Gastroesophageal sphincter (tissue), 4 donors: Measurements from ENCODE around the gene ZNF516. TPM values are rescaled to one million over a fixed set of nuclear protein-coding genes. Genes with fewer than 3 reads are reported as not detected.

Experiments used
- ATAC-seq: fragments of 150-250 bp; one replicate; pipeline ENCODE4 v1.9.1; 2016; ENCODE audit warnings: mild to moderate bottlenecking, moderate library complexity
- H3K27ac ChIP-seq, 4 donors: fragments of 200-600 bp; sonication (generic) in 3 of 4; 1 replicate in 3 of 4; 2 replicates in 1 of 4; pipeline ENCODE4 v1.5.1; 2016 to 2019
- H3K27me3 ChIP-seq: fragments of 200-600 bp; sonication (generic); one replicate; pipeline ENCODE4 v1.5.1; 2019
- H3K36me3 ChIP-seq, 2 donors: fragments of 200-600 bp; sonication (generic); one replicate each; pipeline ENCODE4 v1.5.1; 2019; ENCODE audit warnings: control low read depth in 1 of 2
- H3K4me1 ChIP-seq, 3 donors: fragments of 200-600 bp; sonication (generic); 1 replicate in 2 of 3; 2 replicates in 1 of 3; pipeline ENCODE4 v1.5.1; 2016 to 2019; ENCODE audit warnings: control low read depth in 2 of 3
- H3K4me3 ChIP-seq, 2 donors: fragments of 200-600 bp; sonication (generic); one replicate each; pipeline ENCODE4 v1.5.1; 2019; ENCODE audit warnings: mild to moderate bottlenecking in 1 of 2, moderate library complexity in 1 of 2
- H3K9me3 ChIP-seq, 3 donors: fragments of 200-600 bp; sonication (generic); one replicate each; pipeline ENCODE4 v1.5.1; 2017 to 2019; ENCODE audit warnings: control low read depth in 2 of 3
- EP300 ChIP-seq: sonication (generic); formaldehyde crosslinking; IDR thresholded peaks from one replicate; pipeline ENCODE4 v1.6.1; 2017; ENCODE audit warnings: antibody characterized with exemption, mild to moderate bottlenecking
- POLR2A ChIP-seq, 2 donors: fragments of 450-650 bp; IDR thresholded peaks; one replicate each; pipeline ENCODE4 v1.6.1; 2017; ENCODE audit warnings: antibody characterized with exemption in 2 of 2, mild to moderate bottlenecking in 2 of 2, moderate library complexity in 1 of 2
- POLR2AphosphoS5 ChIP-seq: sonication (generic); formaldehyde crosslinking; IDR thresholded peaks from one replicate; pipeline ENCODE4 v1.6.1; 2017; ENCODE audit warnings: antibody characterized with exemption
- WGBS, 2 donors: methylation state at CpG; one replicate each; pipeline ENCODE4 v1.1.5; 2018; ENCODE audit warnings: low coverage in 1 of 2; 5-methylcytosine and 5-hydroxymethylcytosine counted together
- total RNA-seq, 4 donors: library from RNA; depleted of rRNA; stranded (reverse); fragments of >200 nt; gene quantifications; one replicate each; pipeline ENCODE4 v1.1.0, GENCODE V29; 2016
- TF ChIP-seq, protein P1 (sequence below), 4 experiments: fragments of 200-600 bp in 2 of 4; fragments of 450-650 bp in 2 of 4; sonication (generic) in 1 of 4; IDR thresholded peaks; one replicate each; pipeline ENCODE4 v1.5.1; 2017 to 2019; ENCODE audit warnings: antibody characterized with exemption in 4 of 4, mild to moderate bottlenecking in 2 of 4, moderate library complexity in 2 of 4

Gene ZNF516
- total RNA-seq, 4 donors from 2014 or later, result 17.8 to 43.8 (median 29.9) TPM

DNA sequence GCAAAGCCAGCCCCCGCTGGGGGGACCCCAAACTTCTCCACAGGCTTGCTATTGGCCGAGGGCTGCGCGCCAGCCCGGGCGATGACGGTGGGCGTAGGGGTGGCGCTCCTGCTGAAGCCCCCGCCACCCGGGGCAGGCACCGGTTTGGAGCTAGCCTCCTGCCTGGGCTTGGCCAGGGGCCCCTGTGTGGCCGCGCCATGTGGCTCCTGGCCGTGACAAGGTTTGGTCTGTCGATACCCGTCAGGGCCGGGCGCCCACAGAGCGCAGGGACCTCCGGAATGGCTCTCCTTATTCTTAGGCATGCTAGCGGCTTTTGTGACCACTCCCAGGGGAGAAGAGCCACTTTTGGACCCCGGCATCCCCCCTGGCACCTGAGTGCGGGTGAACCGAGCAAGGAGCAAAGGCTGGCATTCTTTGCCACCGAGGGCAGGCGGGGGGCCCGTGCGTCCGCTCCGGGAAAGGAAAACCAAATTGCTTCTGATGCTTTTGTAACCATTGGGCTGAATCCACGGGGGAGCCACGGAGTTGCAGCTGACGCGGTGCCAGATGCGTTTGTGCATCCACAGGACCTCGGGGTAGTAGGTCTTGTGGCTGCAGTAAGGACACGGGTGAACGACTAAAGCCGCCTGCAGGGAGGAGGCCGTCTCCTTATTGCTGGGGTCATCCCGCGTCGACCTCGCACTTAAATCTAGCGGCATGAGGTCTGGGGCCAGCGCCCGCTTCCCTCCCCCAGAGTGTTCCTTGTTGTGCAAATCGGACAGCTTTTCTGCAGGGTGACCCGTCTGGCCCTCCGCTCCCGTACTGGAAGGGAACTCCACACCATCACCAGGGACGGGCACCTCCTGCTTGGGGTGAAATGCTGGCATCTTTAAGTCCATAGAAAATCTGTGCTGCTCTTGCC lies 115.6 kb downstream of the ZNF516 start:
- 80% methylated on average over 1 of the region's 53 CpGs; no CpG with 5 or more reads in 1 of the 2 donors for WGBS, 2 donors
- Histone ChIP-seq H3K4me3 (no peak overlapping the region), H3K36me3 (peaks cover 0 to 35% of the 10 kb centered on the region in 2 donors), H3K27ac (no peak overlapping the region), H3K9me3 (no peaks in the 10 kb centered on the region), H3K4me1 (peaks cover 0 to 33% (median 0%) of the 10 kb centered on the region in 3 donors), H3K27me3 (no peaks in the 10 kb centered on the region)
- no peak for TF ChIP-seq POLR2AphosphoS5
- no peak for TF ChIP-seq POLR2A (IDR thresholded peaks at IDR 0.05)
- TF ChIP-seq EP300, result no peak
- TF ChIP-seq, protein P1, sequence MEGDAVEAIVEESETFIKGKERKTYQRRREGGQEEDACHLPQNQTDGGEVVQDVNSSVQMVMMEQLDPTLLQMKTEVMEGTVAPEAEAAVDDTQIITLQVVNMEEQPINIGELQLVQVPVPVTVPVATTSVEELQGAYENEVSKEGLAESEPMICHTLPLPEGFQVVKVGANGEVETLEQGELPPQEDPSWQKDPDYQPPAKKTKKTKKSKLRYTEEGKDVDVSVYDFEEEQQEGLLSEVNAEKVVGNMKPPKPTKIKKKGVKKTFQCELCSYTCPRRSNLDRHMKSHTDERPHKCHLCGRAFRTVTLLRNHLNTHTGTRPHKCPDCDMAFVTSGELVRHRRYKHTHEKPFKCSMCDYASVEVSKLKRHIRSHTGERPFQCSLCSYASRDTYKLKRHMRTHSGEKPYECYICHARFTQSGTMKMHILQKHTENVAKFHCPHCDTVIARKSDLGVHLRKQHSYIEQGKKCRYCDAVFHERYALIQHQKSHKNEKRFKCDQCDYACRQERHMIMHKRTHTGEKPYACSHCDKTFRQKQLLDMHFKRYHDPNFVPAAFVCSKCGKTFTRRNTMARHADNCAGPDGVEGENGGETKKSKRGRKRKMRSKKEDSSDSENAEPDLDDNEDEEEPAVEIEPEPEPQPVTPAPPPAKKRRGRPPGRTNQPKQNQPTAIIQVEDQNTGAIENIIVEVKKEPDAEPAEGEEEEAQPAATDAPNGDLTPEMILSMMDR (IDR thresholded peaks at IDR 0.05), result no peak
- ATAC-seq, result no peak

DNA sequence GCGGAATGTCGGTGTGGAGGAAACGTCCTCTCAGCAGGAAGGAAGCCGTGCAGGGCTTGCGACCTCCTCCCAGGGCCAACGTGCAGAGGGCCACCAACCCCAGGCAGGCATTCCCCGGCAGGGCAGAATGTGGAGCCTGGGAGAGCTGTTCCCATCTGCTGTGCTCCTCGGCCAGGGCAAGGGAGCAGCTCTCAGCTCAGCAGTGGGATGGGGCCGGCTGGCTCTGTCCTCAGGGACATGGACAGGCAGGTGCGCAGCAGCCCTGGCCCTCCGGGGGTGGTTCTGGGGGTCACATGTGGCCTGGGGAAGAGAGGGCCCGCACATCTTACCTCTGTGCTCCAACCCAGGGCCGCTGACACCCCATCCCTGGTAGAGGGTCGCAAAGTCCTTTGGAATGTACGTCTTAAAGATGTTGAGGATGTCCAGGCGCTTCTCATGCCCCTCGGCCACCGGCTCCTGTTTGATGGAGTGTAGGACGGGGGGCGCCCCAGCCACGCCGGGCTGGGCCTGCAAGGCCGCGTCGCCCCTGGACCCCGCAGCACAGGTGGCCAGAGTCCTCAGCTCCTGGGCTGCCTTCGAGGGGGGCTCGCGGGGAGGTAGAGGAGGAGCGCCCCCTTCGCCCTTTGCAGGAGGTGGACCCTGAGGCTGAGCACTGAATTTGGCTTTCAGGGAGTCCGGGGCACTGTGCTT lies 116.4 kb downstream of the ZNF516 start:
- no peaks in the 10 kb centered on the region for H3K9me3 ChIP-seq
- TF ChIP-seq EP300, result no peak
- TF ChIP-seq POLR2AphosphoS5, result no peak
- no peak for TF ChIP-seq POLR2A (IDR thresholded peaks at IDR 0.05)
- TF ChIP-seq, protein P1 (IDR thresholded peaks at IDR 0.05), result no peak
- no peak overlapping the region for H3K4me3 ChIP-seq
- no peaks in the 10 kb centered on the region for H3K27me3 ChIP-seq
- no peak for ATAC-seq
- peaks cover 0 to 35% of the 10 kb centered on the region in 2 donors for H3K36me3 ChIP-seq
- peaks cover 0 to 36% (median 0%) of the 10 kb centered on the region in 3 donors for H3K4me1 ChIP-seq
- 93 to 94% methylated on average over 3 to 6 of the region's 32 CpGs for WGBS, 2 donors
- H3K27ac ChIP-seq, result no peak overlapping the region

DNA sequence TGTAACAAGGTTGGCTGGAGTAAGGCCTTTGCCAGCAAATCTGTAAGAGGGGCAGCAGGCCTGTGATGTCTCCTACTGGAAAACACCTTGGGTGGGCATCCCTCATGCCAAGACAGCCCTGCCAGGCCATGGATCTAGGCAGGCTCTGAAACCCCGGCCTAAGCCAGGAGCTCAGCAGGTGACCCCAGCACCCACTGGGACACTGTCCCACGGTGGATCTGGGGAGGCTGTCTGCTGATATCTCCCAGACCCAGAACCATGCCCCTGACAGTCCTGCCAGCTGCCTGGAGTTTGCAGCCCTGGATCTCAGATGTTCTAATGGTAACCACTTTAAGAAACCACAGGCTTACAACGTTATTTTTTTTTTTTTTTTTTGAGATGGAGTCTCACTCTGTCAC lies 117.7 kb downstream of the ZNF516 start:
- no peak for ATAC-seq
- no peaks in the 10 kb centered on the region for H3K27me3 ChIP-seq
- TF ChIP-seq EP300 (no peak), POLR2A (IDR thresholded peaks at IDR 0.05) (no peak), POLR2AphosphoS5 (no peak)
- TF ChIP-seq, protein P1 (IDR thresholded peaks at IDR 0.05), result no peak
- 70 to 80% methylated on average over 1 to 2 of the region's 3 CpGs for WGBS, 2 donors
- peaks cover 0 to 28% (median 0%) of the 10 kb centered on the region in 3 donors for H3K4me1 ChIP-seq
- no peak overlapping the region for H3K27ac ChIP-seq
- H3K36me3 ChIP-seq, result peaks cover 0 to 35% of the 10 kb centered on the region in 2 donors
- H3K9me3 ChIP-seq, result no peaks in the 10 kb centered on the region
- no peak overlapping the region for H3K4me3 ChIP-seq

DNA sequence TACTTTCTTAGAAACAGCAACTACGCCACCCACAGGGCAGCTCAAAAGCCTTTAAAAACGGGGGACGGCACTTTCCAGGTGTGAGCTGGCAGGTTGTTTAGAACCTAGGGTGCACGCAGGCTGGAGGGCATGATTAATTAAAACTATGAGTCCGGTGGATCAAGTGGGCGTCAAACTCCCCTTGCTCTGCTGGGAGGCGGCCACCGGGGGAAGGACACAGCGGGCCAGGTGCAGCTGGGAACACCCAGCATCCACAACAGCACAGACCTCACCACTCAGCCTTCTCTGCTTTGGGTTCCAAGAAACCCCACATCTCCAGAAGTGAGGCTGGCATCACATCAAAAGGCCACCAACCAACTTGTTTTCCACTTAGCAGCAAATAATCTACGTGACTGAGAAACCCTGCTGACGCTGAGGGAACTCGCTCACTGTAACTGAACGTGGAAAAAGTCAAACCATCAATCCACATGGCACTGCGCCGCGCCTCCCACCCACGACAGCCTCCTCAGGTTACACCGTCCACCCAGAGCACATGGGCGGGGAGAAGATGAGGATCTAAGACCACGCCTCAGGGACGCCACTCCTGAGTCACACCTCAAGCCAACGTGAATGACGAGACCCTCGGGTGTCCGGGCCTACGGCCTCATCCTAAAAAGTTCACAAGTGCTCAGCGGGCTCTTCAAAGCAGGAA lies 118.2 kb downstream of the ZNF516 start:
- no peak for ATAC-seq
- no peaks in the 10 kb centered on the region for H3K27me3 ChIP-seq
- H3K4me3 ChIP-seq, result no peak overlapping the region
- H3K9me3 ChIP-seq, result no peaks in the 10 kb centered on the region
- H3K36me3 ChIP-seq, result peaks cover 0 to 39% of the 10 kb centered on the region in 2 donors
- WGBS, 2 donors, result 76 to 78% methylated on average over 5 to 7 of the region's 27 CpGs
- peaks cover 0 to 28% (median 0%) of the 10 kb centered on the region in 3 donors for H3K4me1 ChIP-seq
- TF ChIP-seq EP300, result no peak
- TF ChIP-seq, protein P1 (IDR thresholded peaks at IDR 0.05), result no peak
- no peak for TF ChIP-seq POLR2AphosphoS5
- TF ChIP-seq POLR2A (IDR thresholded peaks at IDR 0.05), result no peak
- H3K27ac ChIP-seq, result no peak overlapping the region
